Measurements from ENCODE around the gene PLXNA1.

Gene PLXNA1

DNA sequence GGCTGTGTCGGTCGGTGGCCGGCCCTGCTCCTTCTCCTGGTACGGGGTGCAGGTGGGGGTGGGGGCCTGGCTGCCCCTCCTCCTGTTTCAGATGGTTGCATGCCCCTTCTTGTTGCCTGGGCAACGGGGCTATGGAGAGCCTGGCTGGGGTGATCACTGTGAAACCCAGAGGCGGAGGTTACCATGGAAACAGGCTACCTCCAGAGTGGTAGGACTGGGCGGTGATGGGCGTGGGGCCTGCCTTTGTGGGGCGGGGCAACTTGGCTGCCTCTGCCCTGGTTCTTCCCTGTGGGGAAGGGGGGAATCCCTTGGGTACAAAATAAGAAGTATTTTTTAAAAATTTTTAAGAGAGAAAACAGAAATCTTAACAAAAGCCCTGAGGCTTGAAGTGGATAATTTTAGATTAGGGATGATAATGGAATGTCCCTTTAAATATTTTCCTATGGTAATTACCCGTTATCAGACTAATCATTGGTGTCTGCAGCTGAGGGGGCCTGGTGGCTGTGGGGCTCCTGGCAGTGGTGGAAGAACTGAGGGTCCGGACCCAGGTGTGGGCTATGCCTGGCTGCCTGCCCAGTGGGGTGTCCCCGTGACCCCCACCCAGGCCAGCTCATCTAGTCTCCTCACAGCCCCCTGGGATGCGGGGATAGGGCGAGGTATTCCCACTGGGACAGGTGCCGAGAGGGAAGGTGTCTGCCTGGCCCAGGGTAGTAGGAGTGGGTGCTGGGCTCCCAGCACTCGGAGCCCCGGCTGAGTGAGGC, 32.5 kb downstream of the PLXNA1 start:
- no peaks in the 10 kb centered on the region for H3K4me1 ChIP-seq (ENCODE audit: control insufficient read depth, insufficient read depth, low read length)
- peaks cover 92% of the 10 kb centered on the region for H3K36me3 ChIP-seq (ENCODE audit: control insufficient read depth, insufficient read depth, low read length)
- no peaks in the 10 kb centered on the region for H3K27me3 ChIP-seq (ENCODE audit: control insufficient read depth, insufficient read depth, low read length)
- no peak overlapping the region for H3K27ac ChIP-seq (ENCODE audit: low read depth, low read length)
- no peaks in the 10 kb centered on the region for H3K9me3 ChIP-seq (ENCODE audit: control insufficient read depth, insufficient read depth, low read depth, low read length)
- no peak overlapping the region for H3K4me3 ChIP-seq (ENCODE audit: low read depth, low read length)
- no peak overlapping the region for H3K9ac ChIP-seq (ENCODE audit: low read length)

DNA sequence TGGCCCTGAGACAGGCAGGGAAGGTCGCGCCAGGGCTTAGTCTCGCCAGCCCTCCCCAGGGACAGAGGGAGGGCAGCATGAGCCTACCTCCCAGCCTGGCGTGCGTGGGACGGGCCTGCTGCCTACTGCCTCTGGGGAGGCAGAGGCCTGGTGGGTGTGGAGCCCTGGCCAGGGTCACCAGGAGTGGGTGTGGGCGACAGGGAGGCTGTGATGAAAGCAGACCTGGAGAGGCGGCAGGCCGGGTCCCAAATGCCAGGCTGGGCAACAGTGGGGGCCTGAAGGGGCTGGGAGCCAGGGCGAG, 33.1 kb downstream of the PLXNA1 start:
- Histone ChIP-seq H3K36me3 (ENCODE audit: control insufficient read depth, insufficient read depth, low read length) (peaks cover 93% of the 10 kb centered on the region), H3K27me3 (ENCODE audit: control insufficient read depth, insufficient read depth, low read length) (no peaks in the 10 kb centered on the region), H3K9ac (ENCODE audit: low read length) (no peak overlapping the region), H3K4me1 (ENCODE audit: control insufficient read depth, insufficient read depth, low read length) (no peaks in the 10 kb centered on the region), H3K27ac (ENCODE audit: low read depth, low read length) (no peak overlapping the region), H3K4me3 (ENCODE audit: low read depth, low read length) (no peak overlapping the region), H3K9me3 (ENCODE audit: control insufficient read depth, insufficient read depth, low read depth, low read length) (no peaks in the 10 kb centered on the region)

DNA sequence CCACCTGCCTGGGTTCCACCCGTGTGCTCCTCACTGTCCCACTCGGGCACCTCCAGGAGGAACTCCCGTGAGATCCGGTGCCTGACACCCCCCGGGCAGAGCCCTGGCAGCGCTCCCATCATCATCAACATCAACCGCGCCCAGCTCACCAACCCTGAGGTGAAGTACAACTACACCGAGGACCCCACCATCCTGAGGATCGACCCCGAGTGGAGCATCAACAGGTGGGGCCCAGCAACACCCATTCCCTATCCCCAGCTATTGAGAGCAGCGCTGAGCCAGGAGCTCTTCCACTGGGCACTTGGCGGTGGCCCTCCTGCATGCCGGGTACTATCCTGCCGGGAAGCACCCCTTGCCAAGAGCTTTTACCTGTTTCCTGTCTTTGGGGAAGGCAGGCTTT, 33.5 kb downstream of the PLXNA1 start:
- H3K27ac ChIP-seq (ENCODE audit: low read depth, low read length): no peak overlapping the region
- H3K36me3 ChIP-seq (ENCODE audit: control insufficient read depth, insufficient read depth, low read length): peaks cover 94% of the 10 kb centered on the region
- no peaks in the 10 kb centered on the region for H3K4me1 ChIP-seq (ENCODE audit: control insufficient read depth, insufficient read depth, low read length)
- no peak overlapping the region for H3K9ac ChIP-seq (ENCODE audit: low read length)
- H3K4me3 ChIP-seq (ENCODE audit: low read depth, low read length): no peak overlapping the region
- H3K9me3 ChIP-seq (ENCODE audit: control insufficient read depth, insufficient read depth, low read depth, low read length): no peaks in the 10 kb centered on the region
- H3K27me3 ChIP-seq (ENCODE audit: control insufficient read depth, insufficient read depth, low read length): no peaks in the 10 kb centered on the region

DNA sequence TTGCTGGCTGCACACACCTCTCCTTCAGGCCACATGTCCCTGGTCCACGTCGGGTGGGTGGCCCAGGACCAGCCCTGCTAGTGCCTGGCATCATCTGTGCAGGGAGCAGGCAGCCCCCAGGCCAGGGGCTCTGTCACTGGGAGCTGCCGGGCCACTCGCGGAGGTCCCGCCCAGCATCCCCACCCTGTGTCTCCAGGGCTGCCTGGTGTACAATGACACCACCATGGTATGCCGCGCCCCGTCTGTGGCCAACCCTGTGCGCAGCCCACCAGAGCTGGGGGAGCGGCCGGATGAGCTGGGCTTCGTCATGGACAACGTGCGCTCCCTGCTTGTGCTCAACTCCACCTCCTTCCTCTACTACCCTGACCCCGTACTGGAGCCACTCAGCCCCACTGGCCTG, 34.3 kb downstream of the PLXNA1 start:
- H3K4me1 ChIP-seq (ENCODE audit: control insufficient read depth, insufficient read depth, low read length): no peaks in the 10 kb centered on the region
- peaks cover 94% of the 10 kb centered on the region for H3K36me3 ChIP-seq (ENCODE audit: control insufficient read depth, insufficient read depth, low read length)
- H3K27ac ChIP-seq (ENCODE audit: low read depth, low read length): no peak overlapping the region
- no peak overlapping the region for H3K9ac ChIP-seq (ENCODE audit: low read length)
- H3K4me3 ChIP-seq (ENCODE audit: low read depth, low read length): no peak overlapping the region
- H3K27me3 ChIP-seq (ENCODE audit: control insufficient read depth, insufficient read depth, low read length): no peaks in the 10 kb centered on the region
- H3K9me3 ChIP-seq (ENCODE audit: control insufficient read depth, insufficient read depth, low read depth, low read length): no peaks in the 10 kb centered on the region

DNA sequence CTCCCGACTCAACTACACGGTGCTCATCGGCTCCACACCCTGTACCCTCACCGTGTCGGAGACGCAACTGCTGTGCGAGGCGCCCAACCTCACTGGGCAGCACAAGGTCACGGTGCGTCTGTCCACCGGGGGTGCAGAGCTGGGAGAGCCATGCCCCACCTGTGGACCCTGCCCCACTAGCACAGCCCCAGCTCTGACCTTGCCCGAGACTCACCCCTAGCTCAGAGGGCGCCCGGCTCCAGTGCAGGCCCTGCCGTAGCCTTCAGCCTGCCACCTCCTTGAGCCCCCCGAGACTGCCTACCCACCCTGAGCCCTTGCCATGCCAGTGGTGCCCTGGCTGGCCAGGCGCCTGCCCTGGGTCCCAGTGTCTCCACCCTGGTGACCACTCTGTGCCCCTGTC, 34.9 kb downstream of the PLXNA1 start:
- Histone ChIP-seq H3K36me3 (ENCODE audit: control insufficient read depth, insufficient read depth, low read length) (peaks cover 94% of the 10 kb centered on the region), H3K27ac (ENCODE audit: low read depth, low read length) (no peak overlapping the region), H3K27me3 (ENCODE audit: control insufficient read depth, insufficient read depth, low read length) (no peaks in the 10 kb centered on the region), H3K9me3 (ENCODE audit: control insufficient read depth, insufficient read depth, low read depth, low read length) (no peaks in the 10 kb centered on the region), H3K4me3 (ENCODE audit: low read depth, low read length) (no peak overlapping the region), H3K4me1 (ENCODE audit: control insufficient read depth, insufficient read depth, low read length) (no peaks in the 10 kb centered on the region), H3K9ac (ENCODE audit: low read length) (no peak overlapping the region)

DNA sequence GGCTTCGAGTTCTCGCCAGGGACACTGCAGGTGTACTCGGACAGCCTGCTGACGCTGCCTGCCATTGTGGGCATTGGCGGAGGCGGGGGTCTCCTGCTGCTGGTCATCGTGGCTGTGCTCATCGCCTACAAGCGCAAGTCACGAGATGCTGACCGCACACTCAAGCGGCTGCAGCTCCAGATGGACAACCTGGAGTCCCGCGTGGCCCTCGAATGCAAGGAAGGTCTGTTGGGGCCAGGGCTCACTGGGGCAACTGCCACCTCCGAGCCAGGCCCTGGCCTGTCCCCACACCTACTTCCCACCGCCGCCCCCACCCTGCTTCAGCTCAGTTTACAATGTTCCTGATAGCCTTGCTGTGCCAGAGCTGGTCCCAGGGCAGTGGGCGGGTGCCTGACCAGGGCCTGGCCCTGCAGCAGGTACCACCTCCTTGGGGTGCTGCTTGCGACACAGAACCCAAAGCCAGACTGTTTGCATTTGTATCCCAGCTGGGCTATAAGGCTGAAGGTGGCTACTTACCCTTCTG, 35.5 kb downstream of the PLXNA1 start:
- Histone ChIP-seq H3K4me3 (ENCODE audit: low read depth, low read length) (no peak overlapping the region), H3K27ac (ENCODE audit: low read depth, low read length) (no peak overlapping the region), H3K9ac (ENCODE audit: low read length) (no peak overlapping the region), H3K9me3 (ENCODE audit: control insufficient read depth, insufficient read depth, low read depth, low read length) (no peaks in the 10 kb centered on the region), H3K36me3 (ENCODE audit: control insufficient read depth, insufficient read depth, low read length) (peaks cover 94% of the 10 kb centered on the region), H3K4me1 (ENCODE audit: control insufficient read depth, insufficient read depth, low read length) (no peaks in the 10 kb centered on the region), H3K27me3 (ENCODE audit: control insufficient read depth, insufficient read depth, low read length) (no peaks in the 10 kb centered on the region)

DNA sequence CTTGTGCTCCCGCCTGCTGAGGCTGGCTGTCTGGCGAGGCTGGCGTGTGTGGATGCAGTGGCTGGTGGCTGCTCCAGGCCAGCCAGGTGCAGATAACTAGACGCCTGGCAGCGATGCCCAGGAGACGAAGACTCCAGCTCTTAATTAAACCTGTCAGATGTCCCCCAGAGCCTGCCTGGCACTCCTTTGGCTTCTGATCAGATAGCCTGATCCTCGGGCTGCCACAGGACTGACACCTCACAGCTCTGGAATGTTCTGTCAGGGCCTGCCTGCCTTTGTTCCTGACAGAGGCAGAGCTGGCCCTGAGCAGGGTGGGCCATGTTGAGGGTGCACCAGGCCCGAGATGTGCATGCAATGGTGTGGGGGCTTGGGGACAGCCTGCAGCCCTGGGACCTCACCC, 36.5 kb downstream of the PLXNA1 start:
- no peak overlapping the region for H3K4me3 ChIP-seq (ENCODE audit: low read depth, low read length)
- no peaks in the 10 kb centered on the region for H3K27me3 ChIP-seq (ENCODE audit: control insufficient read depth, insufficient read depth, low read length)
- no peak overlapping the region for H3K27ac ChIP-seq (ENCODE audit: low read depth, low read length)
- H3K9ac ChIP-seq (ENCODE audit: low read length): no peak overlapping the region
- no peaks in the 10 kb centered on the region for H3K4me1 ChIP-seq (ENCODE audit: control insufficient read depth, insufficient read depth, low read length)
- no peaks in the 10 kb centered on the region for H3K9me3 ChIP-seq (ENCODE audit: control insufficient read depth, insufficient read depth, low read depth, low read length)
- H3K36me3 ChIP-seq (ENCODE audit: control insufficient read depth, insufficient read depth, low read length): peaks cover 96% of the 10 kb centered on the region

DNA sequence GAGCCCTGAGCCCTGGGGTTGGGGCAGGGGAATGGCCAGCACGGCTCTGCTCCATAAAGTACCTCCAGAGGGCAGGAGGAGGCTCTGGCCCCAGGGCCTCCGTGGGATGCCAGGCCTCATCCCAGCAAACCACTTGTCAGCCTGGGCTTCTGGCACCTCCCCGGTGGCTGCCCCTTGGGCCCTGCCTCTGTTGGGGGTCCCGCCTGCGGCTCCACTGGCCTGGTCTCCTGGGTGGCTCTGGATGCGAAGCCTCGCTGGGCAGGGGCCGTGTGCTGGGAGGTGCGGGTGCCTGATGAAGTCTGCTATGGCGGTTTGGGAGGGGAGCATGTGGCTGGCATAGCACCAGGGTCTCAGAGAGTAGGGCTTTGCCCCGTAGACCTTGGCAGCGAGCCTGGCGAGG, 37.6 kb downstream of the PLXNA1 start:
- peaks cover 97% of the 10 kb centered on the region for H3K36me3 ChIP-seq (ENCODE audit: control insufficient read depth, insufficient read depth, low read length)
- H3K9ac ChIP-seq (ENCODE audit: low read length): no peak overlapping the region
- H3K27ac ChIP-seq (ENCODE audit: low read depth, low read length): no peak overlapping the region
- H3K4me1 ChIP-seq (ENCODE audit: control insufficient read depth, insufficient read depth, low read length): no peaks in the 10 kb centered on the region
- no peaks in the 10 kb centered on the region for H3K9me3 ChIP-seq (ENCODE audit: control insufficient read depth, insufficient read depth, low read depth, low read length)
- H3K27me3 ChIP-seq (ENCODE audit: control insufficient read depth, insufficient read depth, low read length): no peaks in the 10 kb centered on the region
- H3K4me3 ChIP-seq (ENCODE audit: low read depth, low read length): no peak overlapping the region

DNA sequence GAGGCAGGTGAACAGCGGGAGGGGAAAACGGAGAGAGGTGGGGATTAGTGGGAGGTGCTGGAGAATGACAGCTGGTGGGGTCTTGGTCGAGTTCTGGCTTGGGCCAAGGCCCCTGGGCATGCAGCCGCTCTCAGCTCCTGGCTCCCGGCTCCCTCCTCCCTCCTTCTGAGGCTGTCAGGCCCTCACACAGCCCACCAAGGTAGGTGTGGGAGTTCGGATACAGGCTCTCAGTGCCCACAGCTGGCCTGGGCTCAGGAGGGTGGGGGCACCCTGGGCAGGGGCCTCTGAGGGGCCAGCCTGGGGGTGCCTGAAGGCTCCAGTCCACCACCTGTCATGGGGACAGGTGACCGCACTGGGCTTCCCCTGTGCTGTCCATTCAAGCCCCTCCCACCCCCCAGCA, 39.9 kb downstream of the PLXNA1 start:
- H3K9me3 ChIP-seq (ENCODE audit: control insufficient read depth, insufficient read depth, low read depth, low read length): no peaks in the 10 kb centered on the region
- H3K4me1 ChIP-seq (ENCODE audit: control insufficient read depth, insufficient read depth, low read length): no peaks in the 10 kb centered on the region
- H3K36me3 ChIP-seq (ENCODE audit: control insufficient read depth, insufficient read depth, low read length): peaks cover 98% of the 10 kb centered on the region
- no peaks in the 10 kb centered on the region for H3K27me3 ChIP-seq (ENCODE audit: control insufficient read depth, insufficient read depth, low read length)
- no peak overlapping the region for H3K4me3 ChIP-seq (ENCODE audit: low read depth, low read length)
- H3K9ac ChIP-seq (ENCODE audit: low read length): no peak overlapping the region
- no peak overlapping the region for H3K27ac ChIP-seq (ENCODE audit: low read depth, low read length)

DNA sequence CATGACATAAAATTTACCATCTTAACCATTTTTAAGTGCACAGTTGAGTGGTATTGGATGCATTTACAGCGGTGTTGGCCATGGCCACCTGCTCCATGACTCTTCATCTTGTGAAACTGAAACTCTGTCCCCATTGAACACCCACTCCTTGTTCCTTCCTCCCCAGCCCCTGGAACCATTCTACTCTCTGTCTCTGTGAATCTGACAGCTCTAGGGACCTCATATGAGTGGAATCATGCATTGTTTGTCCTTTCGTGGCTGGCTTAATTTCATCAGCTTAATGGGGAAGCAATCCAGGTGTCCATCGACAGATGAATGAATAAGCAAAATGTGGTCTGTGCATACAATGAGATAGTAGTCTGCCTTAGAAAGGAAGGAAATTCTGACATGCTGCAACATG, 42.5 kb downstream of the PLXNA1 start:
- Histone ChIP-seq H3K27ac (ENCODE audit: low read depth, low read length) (no peak overlapping the region), H3K9me3 (ENCODE audit: control insufficient read depth, insufficient read depth, low read depth, low read length) (no peaks in the 10 kb centered on the region), H3K27me3 (ENCODE audit: control insufficient read depth, insufficient read depth, low read length) (no peaks in the 10 kb centered on the region), H3K9ac (ENCODE audit: low read length) (no peak overlapping the region), H3K4me1 (ENCODE audit: control insufficient read depth, insufficient read depth, low read length) (no peaks in the 10 kb centered on the region), H3K36me3 (ENCODE audit: control insufficient read depth, insufficient read depth, low read length) (peaks cover 96% of the 10 kb centered on the region), H3K4me3 (ENCODE audit: low read depth, low read length) (no peak overlapping the region)

DNA sequence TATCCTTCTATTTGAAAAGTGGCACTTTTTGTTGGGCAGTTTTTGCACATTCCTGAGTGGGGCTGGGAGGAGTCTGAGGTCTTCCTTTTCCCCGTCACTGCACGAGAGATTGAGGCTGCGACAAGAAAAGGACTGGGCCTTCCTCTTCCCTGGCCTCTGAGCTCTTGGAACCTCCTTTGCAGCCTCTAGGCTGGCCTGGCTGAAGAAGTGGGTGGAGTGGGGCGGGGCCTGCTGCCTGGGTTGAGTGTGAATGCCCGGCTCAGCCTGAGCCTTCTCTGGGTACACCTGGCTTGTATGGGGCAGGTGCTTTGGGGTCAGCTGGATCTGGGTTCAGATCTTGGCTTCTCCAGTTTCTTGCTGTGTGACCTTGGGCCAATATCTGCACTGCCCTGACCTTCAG, 43.1 kb downstream of the PLXNA1 start:
- Histone ChIP-seq H3K27me3 (ENCODE audit: control insufficient read depth, insufficient read depth, low read length) (no peaks in the 10 kb centered on the region), H3K9me3 (ENCODE audit: control insufficient read depth, insufficient read depth, low read depth, low read length) (no peaks in the 10 kb centered on the region), H3K4me1 (ENCODE audit: control insufficient read depth, insufficient read depth, low read length) (no peaks in the 10 kb centered on the region), H3K9ac (ENCODE audit: low read length) (no peak overlapping the region), H3K36me3 (ENCODE audit: control insufficient read depth, insufficient read depth, low read length) (peaks cover 96% of the 10 kb centered on the region), H3K27ac (ENCODE audit: low read depth, low read length) (no peak overlapping the region), H3K4me3 (ENCODE audit: low read depth, low read length) (no peak overlapping the region)

All from HUES6 (cell line).